Lung (tissue), 12 donors: ENCODE data around the gene OR6J1. TPM values are rescaled to one million over a fixed set of nuclear protein-coding genes. Genes with fewer than 3 reads are reported as not detected.

Experiments
- ATAC-seq: fragments of 200-7000 bp; cut with Tn5 transposase; one replicate; pipeline ENCODE4 v1.9.1; 2020; ENCODE audit warnings: moderate number of reproducible peaks; ENCODE audit not compliant: insufficient read depth, low FRiP score
- DNase-seq, 3 donors: peaks; one replicate each; pipeline ENCODE4 v3.0.0-alpha.2; 2013 to 2017
- H3K27ac ChIP-seq, 2 donors: one replicate each; pipeline ENCODE4 v1.5.1; 2013; ENCODE audit warnings: mild to moderate bottlenecking in 2 of 2, moderate library complexity in 2 of 2, control low read depth in 1 of 2, inconsistent platforms in 1 of 2, low read depth in 1 of 2, low read length in 1 of 2
- H3K27me3 ChIP-seq, 3 donors: one replicate each; pipeline ENCODE4 v1.5.1; 2013; ENCODE audit warnings: low read length in 2 of 3; ENCODE audit not compliant: control insufficient read depth in 3 of 3, insufficient read depth in 3 of 3
- H3K36me3 ChIP-seq, 4 donors: one replicate each; pipeline ENCODE4 v1.5.1; 2013; ENCODE audit warnings: low read length in 4 of 4, mild to moderate bottlenecking in 1 of 4, moderate library complexity in 1 of 4; ENCODE audit not compliant: control insufficient read depth in 4 of 4, insufficient read depth in 4 of 4
- H3K4me1 ChIP-seq, 5 donors: one replicate each; pipeline ENCODE4 v1.5.1; 2013; ENCODE audit warnings: low read length in 5 of 5, mild to moderate bottlenecking in 2 of 5, moderate library complexity in 1 of 5; ENCODE audit not compliant: control insufficient read depth in 5 of 5, insufficient read depth in 5 of 5
- H3K4me3 ChIP-seq: one replicate; pipeline ENCODE4 v1.5.1; 2013; ENCODE audit warnings: mild to moderate bottlenecking, control low read depth, moderate library complexity
- H3K9ac ChIP-seq, 2 donors: one replicate each; pipeline ENCODE4 v1.5.1; 2013; ENCODE audit warnings: low read length in 2 of 2, control low read depth in 1 of 2; ENCODE audit not compliant: insufficient read depth in 1 of 2
- H3K9me3 ChIP-seq, 4 donors: one replicate each; pipeline ENCODE4 v1.5.1; 2013; ENCODE audit warnings: low read length in 3 of 4, mild to moderate bottlenecking in 1 of 4, moderate library complexity in 1 of 4; ENCODE audit not compliant: control insufficient read depth in 4 of 4, insufficient read depth in 3 of 4
- WGBS, 2 donors: extraction: QIAGEN DNeasy Blood & Tissue Kit; methylation state at CpG; one replicate each; pipeline ENCODE4 v1.1.7; 2013; 5-methylcytosine and 5-hydroxymethylcytosine counted together
- polyA plus RNA-seq, 2 donors: library from polyadenylated mRNA; stranded (reverse); fragments of 200-250 nt; gene quantifications; one replicate each; pipeline ENCODE4 v1.2.1, GENCODE V29; 2013
- total RNA-seq, 2 donors: library from RNA; depleted of rRNA in 1 of 2; stranded (reverse); fragments of >200 nt in 1 of 2; gene quantifications; one replicate each; pipeline ENCODE4 v1.2.1, GENCODE V29; 2014 to 2021
- TF ChIP-seq, protein P1 (sequence below): IDR thresholded peaks from 2 replicates; pipeline ENCODE4 v1.5.1; 2012; ENCODE audit warnings: mild to moderate bottlenecking; ENCODE audit errors: control extremely low read depth, extremely low read depth
- donor health status: control.
- donor health status: control.
- donor health status: Bipolar disorder and iron deficiency.
- donor health status: healthy.
- donor health status: DM: yes; HTN: yes; CAD: no.

Gene OR6J1
- total and polyA plus RNA-seq, 4 donors = 0.11 TPM; not detected in 3

DNA sequence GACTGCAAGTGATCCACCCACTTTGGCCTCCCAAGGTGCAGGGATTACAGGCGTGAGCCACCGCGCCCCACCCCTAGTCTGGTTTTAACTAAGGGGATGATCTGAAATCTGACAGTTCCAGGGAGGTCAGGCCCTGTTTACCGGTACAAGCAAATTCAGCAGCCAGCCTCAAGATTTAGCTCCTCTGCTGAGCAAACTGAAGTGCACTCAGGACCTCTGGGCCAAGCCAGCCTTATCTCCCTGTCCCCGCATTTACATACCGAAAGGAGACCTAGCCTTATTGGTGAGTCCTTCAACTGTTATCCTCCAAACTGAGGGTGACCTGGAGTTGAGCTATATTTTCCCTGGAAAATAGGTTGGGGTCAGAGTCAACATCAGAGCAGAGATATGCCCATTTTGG lies 46.9 kb downstream of the OR6J1 start:
- no peak overlapping the region for H3K27ac ChIP-seq
- H3K4me3 ChIP-seq = no peak overlapping the region
- TF ChIP-seq, protein P1, sequence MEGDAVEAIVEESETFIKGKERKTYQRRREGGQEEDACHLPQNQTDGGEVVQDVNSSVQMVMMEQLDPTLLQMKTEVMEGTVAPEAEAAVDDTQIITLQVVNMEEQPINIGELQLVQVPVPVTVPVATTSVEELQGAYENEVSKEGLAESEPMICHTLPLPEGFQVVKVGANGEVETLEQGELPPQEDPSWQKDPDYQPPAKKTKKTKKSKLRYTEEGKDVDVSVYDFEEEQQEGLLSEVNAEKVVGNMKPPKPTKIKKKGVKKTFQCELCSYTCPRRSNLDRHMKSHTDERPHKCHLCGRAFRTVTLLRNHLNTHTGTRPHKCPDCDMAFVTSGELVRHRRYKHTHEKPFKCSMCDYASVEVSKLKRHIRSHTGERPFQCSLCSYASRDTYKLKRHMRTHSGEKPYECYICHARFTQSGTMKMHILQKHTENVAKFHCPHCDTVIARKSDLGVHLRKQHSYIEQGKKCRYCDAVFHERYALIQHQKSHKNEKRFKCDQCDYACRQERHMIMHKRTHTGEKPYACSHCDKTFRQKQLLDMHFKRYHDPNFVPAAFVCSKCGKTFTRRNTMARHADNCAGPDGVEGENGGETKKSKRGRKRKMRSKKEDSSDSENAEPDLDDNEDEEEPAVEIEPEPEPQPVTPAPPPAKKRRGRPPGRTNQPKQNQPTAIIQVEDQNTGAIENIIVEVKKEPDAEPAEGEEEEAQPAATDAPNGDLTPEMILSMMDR = no peak
- H3K4me1 ChIP-seq = peaks cover 4 to 13% (median 7%) of the 10 kb centered on the region in 5 donors
- ATAC-seq (no peak), DNase-seq (peak in 1 of 3 donors; percentile 11)
- 81 to 93% methylated on average over 6 of the region's 6 CpGs for WGBS, 2 donors
- H3K36me3 ChIP-seq = peaks cover 4 to 14% (median 9%) of the 10 kb centered on the region in 4 donors
- H3K9ac ChIP-seq = no peak overlapping the region
- peaks cover 0 to 5% (median 4%) of the 10 kb centered on the region in 3 donors for H3K27me3 ChIP-seq
- no peaks in the 10 kb centered on the region for H3K9me3 ChIP-seq

DNA sequence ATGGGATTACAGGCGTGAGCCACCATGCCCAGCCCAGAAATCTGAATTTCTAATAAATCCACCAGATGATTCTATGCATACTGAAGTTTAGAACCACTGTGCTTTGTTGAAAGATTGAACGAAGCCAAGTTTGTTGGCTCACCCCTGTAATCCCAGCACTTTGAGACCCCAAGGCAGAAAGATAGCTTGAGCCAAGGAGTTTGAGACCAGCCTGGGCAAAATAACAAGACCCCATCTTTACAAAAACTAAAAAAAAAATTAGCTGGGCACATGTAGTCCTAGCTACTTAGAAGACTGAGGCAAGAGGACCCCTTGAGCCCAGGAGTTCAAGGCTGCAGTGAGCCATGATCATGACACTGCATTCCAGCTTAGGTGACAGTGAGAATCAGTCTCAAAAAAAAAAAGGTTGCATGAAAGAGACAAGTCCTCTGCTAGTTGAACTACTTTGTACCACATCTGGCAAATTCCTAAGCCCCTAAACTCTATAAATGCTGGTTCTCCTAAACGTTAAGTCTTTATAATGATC lies 47.7 kb downstream of the OR6J1 start:
- H3K9me3 ChIP-seq = no peaks in the 10 kb centered on the region
- peaks cover 0 to 5% (median 4%) of the 10 kb centered on the region in 3 donors for H3K27me3 ChIP-seq
- 91 to 92% methylated on average over 3 of the region's 3 CpGs for WGBS, 2 donors
- peaks cover 4 to 13% (median 7%) of the 10 kb centered on the region in 5 donors for H3K4me1 ChIP-seq
- no peak for DNase-seq
- no peak overlapping the region for H3K9ac ChIP-seq
- H3K27ac ChIP-seq = no peak overlapping the region
- ATAC-seq = no peak
- H3K36me3 ChIP-seq = peaks cover 0 to 5% (median under 1%) of the 10 kb centered on the region in 4 donors
- TF ChIP-seq, protein P1 = no peak
- H3K4me3 ChIP-seq = no peak overlapping the region

DNA sequence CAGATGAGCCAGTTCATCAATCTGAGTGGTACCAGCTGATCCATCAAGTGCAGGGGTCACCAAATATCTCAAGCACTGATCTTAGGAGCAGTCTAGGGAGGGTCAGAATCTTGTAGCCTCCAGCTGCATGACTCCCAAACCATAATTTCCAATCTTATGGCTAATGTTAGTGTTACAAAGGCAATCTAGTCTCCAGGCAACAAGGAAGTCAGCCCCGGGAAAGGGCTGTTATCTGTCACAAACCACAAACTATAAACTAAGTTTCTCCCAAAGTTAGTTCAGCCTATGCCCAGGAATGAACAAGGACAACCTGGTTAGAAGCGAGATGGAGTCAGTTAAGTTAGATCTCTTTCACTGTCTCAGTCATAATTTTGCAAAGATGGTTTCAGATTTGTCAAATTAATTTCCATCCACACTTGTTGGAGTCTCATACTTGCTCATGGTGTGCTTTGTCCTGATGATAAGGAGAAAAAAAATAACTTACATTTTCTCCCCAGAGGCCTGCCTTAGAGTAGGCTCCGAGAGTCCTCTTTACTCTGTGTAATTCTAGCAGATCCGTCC lies 49.9 kb downstream of the OR6J1 start:
- peaks cover 0 to 5% (median 4%) of the 10 kb centered on the region in 3 donors for H3K27me3 ChIP-seq
- DNase-seq (no peak), ATAC-seq (no peak)
- peaks cover 0 to 17% (median 4%) of the 10 kb centered on the region in 5 donors for H3K4me1 ChIP-seq
- 47 to 57% methylated on average over 4 of the region's 4 CpGs for WGBS, 2 donors
- TF ChIP-seq, protein P1 = no peak
- H3K27ac ChIP-seq = no peak overlapping the region
- no peak overlapping the region for H3K4me3 ChIP-seq
- H3K9ac ChIP-seq = no peak overlapping the region
- peaks cover 0 to 4% (median 0%) of the 10 kb centered on the region in 4 donors for H3K36me3 ChIP-seq
- no peaks in the 10 kb centered on the region for H3K9me3 ChIP-seq
